ENCODE results near the gene TRIM38.

DNA sequence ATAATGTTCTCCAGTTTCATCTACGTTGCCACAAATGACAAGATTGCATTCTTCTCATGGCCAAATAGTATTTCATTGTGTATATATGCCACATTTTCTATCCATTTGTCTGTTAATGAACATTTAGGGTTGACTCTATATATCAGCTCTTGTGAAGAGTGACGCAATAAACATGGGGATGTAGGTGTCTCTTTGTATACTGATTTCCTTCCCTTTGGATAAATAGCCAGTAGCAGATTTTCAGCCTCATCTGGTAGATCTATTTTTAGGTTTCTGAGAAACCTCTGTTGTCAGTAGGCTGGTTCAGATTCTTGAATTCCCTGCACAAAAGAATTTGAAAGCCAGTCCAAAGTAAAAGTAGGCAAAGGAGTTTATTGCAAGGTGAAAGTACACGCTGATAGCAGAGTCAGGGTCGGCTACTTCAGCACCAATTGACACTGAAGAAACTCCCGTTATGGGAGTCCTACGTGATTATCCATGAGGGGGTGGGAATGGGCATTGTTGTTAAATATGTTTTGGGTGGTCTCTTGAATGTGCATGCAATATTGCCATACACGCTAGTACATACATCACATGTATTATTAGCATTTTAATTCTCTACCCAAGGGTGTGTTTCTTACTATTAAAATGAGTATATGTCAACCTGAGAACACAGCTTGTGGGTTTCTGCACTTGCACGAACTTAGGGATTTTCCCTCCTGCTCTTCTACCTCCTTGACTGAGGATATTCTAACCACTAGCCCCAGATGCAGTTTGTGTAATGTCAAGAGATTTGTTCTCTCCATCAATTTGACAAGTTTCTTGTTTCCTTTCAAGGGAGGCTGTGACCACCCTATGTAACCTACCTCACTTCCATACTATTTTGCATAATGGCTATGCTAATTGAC lies 17.7 kb upstream of the TRIM38 start:
- TF ChIP-seq, protein P1, sequence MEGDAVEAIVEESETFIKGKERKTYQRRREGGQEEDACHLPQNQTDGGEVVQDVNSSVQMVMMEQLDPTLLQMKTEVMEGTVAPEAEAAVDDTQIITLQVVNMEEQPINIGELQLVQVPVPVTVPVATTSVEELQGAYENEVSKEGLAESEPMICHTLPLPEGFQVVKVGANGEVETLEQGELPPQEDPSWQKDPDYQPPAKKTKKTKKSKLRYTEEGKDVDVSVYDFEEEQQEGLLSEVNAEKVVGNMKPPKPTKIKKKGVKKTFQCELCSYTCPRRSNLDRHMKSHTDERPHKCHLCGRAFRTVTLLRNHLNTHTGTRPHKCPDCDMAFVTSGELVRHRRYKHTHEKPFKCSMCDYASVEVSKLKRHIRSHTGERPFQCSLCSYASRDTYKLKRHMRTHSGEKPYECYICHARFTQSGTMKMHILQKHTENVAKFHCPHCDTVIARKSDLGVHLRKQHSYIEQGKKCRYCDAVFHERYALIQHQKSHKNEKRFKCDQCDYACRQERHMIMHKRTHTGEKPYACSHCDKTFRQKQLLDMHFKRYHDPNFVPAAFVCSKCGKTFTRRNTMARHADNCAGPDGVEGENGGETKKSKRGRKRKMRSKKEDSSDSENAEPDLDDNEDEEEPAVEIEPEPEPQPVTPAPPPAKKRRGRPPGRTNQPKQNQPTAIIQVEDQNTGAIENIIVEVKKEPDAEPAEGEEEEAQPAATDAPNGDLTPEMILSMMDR (IDR thresholded peaks at IDR 0.05): no peak
- TF ChIP-seq POLR2A (IDR thresholded peaks at IDR 0.05): no peak

Measured in lower leg skin (tissue), 3 donors.